Transverse colon (tissue), 4 donors: ENCODE measurements around the gene IMMP2L. TPM values are rescaled to one million over a fixed set of nuclear protein-coding genes. Genes with fewer than 3 reads are reported as not detected.

ENCODE experiments used
- DNase-seq: peaks from one replicate; pipeline ENCODE4 v3.0.0-alpha.2; 2019
- H3K27ac ChIP-seq, 4 donors: fragments of 200-600 bp; sonication (generic); 2 replicates each; pipeline ENCODE4 v1.5.1; 2016 to 2018; ENCODE audit warnings: inconsistent platforms in 4 of 4
- H3K27me3 ChIP-seq: fragments of 200-600 bp; sonication (generic); 2 replicates; pipeline ENCODE4 v1.5.1; 2017; ENCODE audit warnings: inconsistent platforms
- H3K36me3 ChIP-seq, 4 donors: fragments of 200-600 bp; sonication (generic); 2 replicates each; pipeline ENCODE4 v1.5.1; 2017 to 2019; ENCODE audit warnings: inconsistent platforms in 4 of 4
- H3K4me1 ChIP-seq, 4 donors: fragments of 200-600 bp; sonication (generic); 2 replicates each; pipeline ENCODE4 v1.5.1; 2017 to 2020; ENCODE audit warnings: inconsistent platforms in 4 of 4
- H3K4me3 ChIP-seq, 4 donors: fragments of 200-600 bp; sonication (generic); 1 replicate in 1 of 4; 2 replicates in 3 of 4; pipeline versions ENCODE4 v1.5.1 to v1.6.1; 2017 to 2019; ENCODE audit warnings: inconsistent platforms in 4 of 4
- H3K9me3 ChIP-seq, 2 donors: fragments of 200-600 bp; sonication (generic); 2 replicates each; pipeline ENCODE4 v1.5.1; 2017 to 2019; ENCODE audit warnings: inconsistent platforms in 2 of 2
- EP300 ChIP-seq: sonication (generic); formaldehyde crosslinking; IDR thresholded peaks from one replicate; pipeline ENCODE4 v1.6.1; 2017; ENCODE audit warnings: antibody characterized with exemption, low read depth
- POLR2A ChIP-seq: fragments of 450-650 bp; IDR thresholded peaks from one replicate; pipeline ENCODE4 v1.6.1; 2016; ENCODE audit warnings: antibody characterized with exemption, mild to moderate bottlenecking, moderate library complexity
- POLR2AphosphoS5 ChIP-seq, 3 donors: sonication (generic); formaldehyde crosslinking; IDR thresholded peaks; one replicate each; pipeline ENCODE4 v1.6.1; 2016; ENCODE audit warnings: antibody characterized with exemption in 3 of 3
- WGBS, 2 donors: methylation state at CpG; one replicate each; pipeline ENCODE4 v1.1.5; 2018; ENCODE audit warnings: low coverage in 1 of 2; 5-methylcytosine and 5-hydroxymethylcytosine counted together
- in situ Hi-C, 4 donors: fragments of 200-750 bp; cut with MboI; loops; one replicate each; pipeline versions ENCODE4 v1.15.0 to v1.15.1; 2017; ENCODE audit warnings: low sequenced_read_pairs in 3 of 4, low pct_ligation_motif_present in 1 of 4, low pct_unique_long_range_greater_than_20kb in 1 of 4
- intact Hi-C: fragments of 100-400 bp; cut with DNase I; formaldehyde crosslinking; loops from one replicate; pipeline ENCODE4 v1.15.1; 2023; ENCODE audit warnings: low total_unique reads
- total RNA-seq, 4 donors: library from RNA; depleted of rRNA; stranded (reverse); fragments of >200 nt; gene quantifications; one replicate each; pipeline ENCODE4 v1.1.0, GENCODE V29; 2016
- TF ChIP-seq, protein P1 (sequence below), 5 experiments: fragments of 200-600 bp in 3 of 5; fragments of 450-650 bp in 2 of 5; sonication (generic) in 3 of 5; IDR thresholded peaks; 1 replicate in 2 of 5; 2 replicates in 3 of 5; pipeline ENCODE4 v1.5.1; 2016 to 2017; ENCODE audit warnings: antibody characterized with exemption in 5 of 5, inconsistent platforms in 3 of 5, mild to moderate bottlenecking in 2 of 5, moderate library complexity in 1 of 5

The IMMP2L gene
- total RNA-seq, 4 donors from 2014 or later = 8.6 to 69.6 (median 10.9) TPM

GRCh38 chr7:110801502-110801901 lies 760.8 kb downstream of the IMMP2L start:
- 92 to 100% methylated on average over 1 of the region's 1 CpG for WGBS, 2 donors
- no peak overlapping the region for H3K4me3 ChIP-seq
- no peak overlapping the region for H3K27ac ChIP-seq
- H3K9me3 ChIP-seq = no peaks in the 10 kb centered on the region
- intact Hi-C loops (no loop called here), in situ Hi-C loops (no loop called here)
- H3K27me3 ChIP-seq = no peaks in the 10 kb centered on the region
- no peaks in the 10 kb centered on the region for H3K36me3 ChIP-seq
- TF ChIP-seq, protein P1, sequence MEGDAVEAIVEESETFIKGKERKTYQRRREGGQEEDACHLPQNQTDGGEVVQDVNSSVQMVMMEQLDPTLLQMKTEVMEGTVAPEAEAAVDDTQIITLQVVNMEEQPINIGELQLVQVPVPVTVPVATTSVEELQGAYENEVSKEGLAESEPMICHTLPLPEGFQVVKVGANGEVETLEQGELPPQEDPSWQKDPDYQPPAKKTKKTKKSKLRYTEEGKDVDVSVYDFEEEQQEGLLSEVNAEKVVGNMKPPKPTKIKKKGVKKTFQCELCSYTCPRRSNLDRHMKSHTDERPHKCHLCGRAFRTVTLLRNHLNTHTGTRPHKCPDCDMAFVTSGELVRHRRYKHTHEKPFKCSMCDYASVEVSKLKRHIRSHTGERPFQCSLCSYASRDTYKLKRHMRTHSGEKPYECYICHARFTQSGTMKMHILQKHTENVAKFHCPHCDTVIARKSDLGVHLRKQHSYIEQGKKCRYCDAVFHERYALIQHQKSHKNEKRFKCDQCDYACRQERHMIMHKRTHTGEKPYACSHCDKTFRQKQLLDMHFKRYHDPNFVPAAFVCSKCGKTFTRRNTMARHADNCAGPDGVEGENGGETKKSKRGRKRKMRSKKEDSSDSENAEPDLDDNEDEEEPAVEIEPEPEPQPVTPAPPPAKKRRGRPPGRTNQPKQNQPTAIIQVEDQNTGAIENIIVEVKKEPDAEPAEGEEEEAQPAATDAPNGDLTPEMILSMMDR (IDR thresholded peaks at IDR 0.05) = no peak
- no peak for TF ChIP-seq POLR2A
- TF ChIP-seq EP300 = no peak
- no peak for TF ChIP-seq POLR2AphosphoS5 (IDR thresholded peaks at IDR 0.05)
- H3K4me1 ChIP-seq = peaks cover 0 to 5% (median 0%) of the 10 kb centered on the region in 4 donors
- no peak for DNase-seq

DNA sequence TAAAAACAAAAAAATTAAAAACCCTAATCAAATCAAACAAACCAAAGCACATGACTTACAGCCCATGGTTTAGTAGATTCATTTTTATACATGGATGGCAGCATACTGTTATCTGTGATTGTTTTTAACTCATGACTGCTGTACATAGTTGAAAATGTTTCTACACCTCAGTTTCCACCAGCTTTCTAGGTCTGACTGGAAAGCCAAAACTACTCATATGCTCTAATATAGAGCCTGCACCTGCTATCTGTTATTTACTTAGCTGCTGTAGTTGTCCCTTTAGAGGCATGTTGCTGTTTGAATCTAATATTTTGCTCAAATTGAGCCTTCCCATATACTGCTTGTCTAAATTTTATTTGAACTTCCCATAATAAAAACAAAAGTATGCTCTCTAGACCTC lies 761.3 kb downstream of the IMMP2L start:
- in situ Hi-C loops = no loop called here
- peaks cover 0 to 5% (median 0%) of the 10 kb centered on the region in 4 donors for H3K4me1 ChIP-seq
- H3K4me3 ChIP-seq = no peak overlapping the region
- intact Hi-C loops = no loop called here
- H3K9me3 ChIP-seq = no peaks in the 10 kb centered on the region
- no peaks in the 10 kb centered on the region for H3K27me3 ChIP-seq
- DNase-seq = no peak
- no peak overlapping the region for H3K27ac ChIP-seq
- TF ChIP-seq POLR2AphosphoS5 (IDR thresholded peaks at IDR 0.05) (no peak), EP300 (no peak), POLR2A (no peak)
- TF ChIP-seq, protein P1 (IDR thresholded peaks at IDR 0.05) = no peak
- no peaks in the 10 kb centered on the region for H3K36me3 ChIP-seq

- WGBS, 2 donors = 88 to 92% methylated on average over 2 of the region's 2 CpGs
- no peak for TF ChIP-seq POLR2AphosphoS5 (IDR thresholded peaks at IDR 0.05)
- TF ChIP-seq, protein P1 (IDR thresholded peaks at IDR 0.05) = no peak
- TF ChIP-seq POLR2A = no peak
- no peak for TF ChIP-seq EP300
- in situ Hi-C loops (no loop called here), intact Hi-C loops (no loop called here)
- H3K4me1 ChIP-seq = no peaks in the 10 kb centered on the region
- no peaks in the 10 kb centered on the region for H3K27me3 ChIP-seq
- no peaks in the 10 kb centered on the region for H3K36me3 ChIP-seq
- H3K9me3 ChIP-seq = no peaks in the 10 kb centered on the region
- no peak overlapping the region for H3K27ac ChIP-seq
- H3K4me3 ChIP-seq = no peak overlapping the region
- no peak for DNase-seq
Measured at GRCh38 chr7:110797656-110798055, 764.6 kb downstream of the IMMP2L start.

- no peaks in the 10 kb centered on the region for H3K36me3 ChIP-seq
- no peaks in the 10 kb centered on the region for H3K4me1 ChIP-seq
- no peaks in the 10 kb centered on the region for H3K9me3 ChIP-seq
- no peak overlapping the region for H3K27ac ChIP-seq
- H3K27me3 ChIP-seq = no peaks in the 10 kb centered on the region
- no peak for DNase-seq
- TF ChIP-seq EP300 (no peak), POLR2AphosphoS5 (IDR thresholded peaks at IDR 0.05) (no peak), POLR2A (no peak)
- TF ChIP-seq, protein P1 (IDR thresholded peaks at IDR 0.05) = no peak
- intact Hi-C loops (no loop called here), in situ Hi-C loops (no loop called here)
- H3K4me3 ChIP-seq = no peak overlapping the region
Measured at GRCh38 chr7:110790992-110791391, 771.3 kb downstream of the IMMP2L start.
